MV-4-11 (cell line): Measurements from ENCODE around the gene DLX1.
"Not testable (repeated sequence)": the region's sequence is repeated elsewhere in the genome, so short reads cannot be mapped to it uniquely, and the experiment has no call there.

ENCODE experiments used
- DNase-seq: peaks from one replicate; lab custom pipeline; 2025; lab: John Stamatoyannopoulos, UW

Gene DLX1

DNA sequence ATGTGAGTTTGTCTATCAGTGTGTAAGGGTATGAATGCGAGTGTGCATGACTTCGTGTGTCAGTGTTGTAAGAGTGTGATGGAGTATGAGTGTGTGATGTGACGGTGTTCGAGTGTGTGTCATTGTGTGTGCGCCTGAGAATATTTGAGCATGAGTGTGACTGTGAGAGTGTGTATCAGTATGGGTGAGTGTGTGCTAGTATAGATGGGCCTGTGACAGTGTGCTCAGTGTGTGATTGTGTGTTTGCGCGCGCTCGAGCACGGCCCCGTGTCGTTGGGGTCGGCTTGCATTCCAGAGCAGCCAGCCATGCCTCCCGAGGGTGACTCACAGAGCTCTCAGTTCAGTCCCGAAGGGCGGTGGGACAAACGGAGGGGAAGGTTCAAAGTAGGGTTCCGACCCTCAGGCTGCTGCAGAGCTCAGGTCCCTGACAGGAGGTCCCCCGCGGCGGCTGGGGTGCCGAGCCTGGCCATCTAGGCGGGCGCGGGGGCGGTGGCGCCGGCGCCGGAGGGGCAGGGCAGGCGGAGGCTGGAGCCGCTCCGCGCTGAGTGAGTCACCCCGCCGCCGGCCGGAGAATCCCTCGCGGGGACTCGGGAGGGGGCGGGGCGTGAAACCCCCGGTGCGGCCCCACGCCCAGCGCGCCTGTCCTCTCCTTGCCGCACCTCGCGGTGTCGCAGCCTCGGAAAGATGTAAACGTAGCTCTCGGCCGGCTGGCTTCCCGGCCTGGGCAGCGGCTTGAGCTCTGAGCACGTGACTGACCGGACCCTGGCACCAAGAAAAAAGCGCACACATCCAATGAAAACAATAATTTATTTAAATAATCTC, 13.6 kb downstream of the DLX1 start:
- peak; percentile 54 for DNase-seq

- DNase-seq = no peak
These were observed 14.3 kb downstream of the DLX1 start for GRCh38 chr2:172099472-172100079.

GRCh38 chr2:172100080-172100934, 15.0 kb downstream of the DLX1 start:
- no peak for DNase-seq

DNA sequence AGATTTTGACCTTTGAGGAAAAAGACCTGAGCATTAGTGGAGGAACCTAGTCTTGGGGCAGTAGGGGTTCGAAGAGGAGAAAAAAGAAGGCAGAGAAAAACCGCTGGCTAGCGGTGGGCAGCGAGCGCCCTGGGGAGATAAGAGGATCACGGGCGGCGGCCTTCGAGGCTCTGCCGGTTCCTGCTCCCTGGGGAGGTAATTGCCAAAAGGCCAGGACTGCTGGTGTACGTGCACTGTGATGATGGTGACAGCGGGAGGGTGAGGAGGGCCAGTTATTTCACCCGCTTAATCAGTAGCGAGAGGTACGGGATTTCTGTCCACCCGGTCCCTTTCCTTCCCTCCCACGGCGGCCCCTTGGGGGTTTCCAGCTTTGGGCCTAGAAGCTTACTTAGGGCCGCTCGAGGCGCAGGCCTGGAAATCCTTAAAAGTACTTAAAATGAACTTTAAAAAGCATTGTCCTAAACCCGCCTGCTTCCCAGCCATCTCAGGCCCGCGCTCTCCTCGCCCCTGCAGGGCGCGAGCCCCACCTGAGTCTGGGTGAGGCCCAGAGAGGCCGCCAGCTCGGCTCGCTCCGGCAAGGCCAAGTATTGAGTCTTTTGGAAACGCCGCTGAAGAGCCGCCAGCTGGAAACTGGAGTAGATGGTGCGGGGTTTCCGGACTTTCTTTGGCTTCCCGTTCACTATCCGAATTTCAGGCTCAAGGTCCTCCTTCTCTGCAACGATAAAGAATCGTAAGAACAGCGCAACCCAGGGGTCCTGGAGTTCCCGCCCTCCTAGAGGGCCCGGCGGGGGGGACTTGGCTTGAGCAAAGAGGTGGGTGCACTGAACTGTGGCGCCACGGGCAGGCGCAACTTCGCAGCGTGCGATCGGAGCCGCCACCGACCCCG, 15.9 kb downstream of the DLX1 start:
- DNase-seq = no peak

GRCh38 chr2:172101821-172102390, 16.6 kb downstream of the DLX1 start:
- no peak for DNase-seq

DNA sequence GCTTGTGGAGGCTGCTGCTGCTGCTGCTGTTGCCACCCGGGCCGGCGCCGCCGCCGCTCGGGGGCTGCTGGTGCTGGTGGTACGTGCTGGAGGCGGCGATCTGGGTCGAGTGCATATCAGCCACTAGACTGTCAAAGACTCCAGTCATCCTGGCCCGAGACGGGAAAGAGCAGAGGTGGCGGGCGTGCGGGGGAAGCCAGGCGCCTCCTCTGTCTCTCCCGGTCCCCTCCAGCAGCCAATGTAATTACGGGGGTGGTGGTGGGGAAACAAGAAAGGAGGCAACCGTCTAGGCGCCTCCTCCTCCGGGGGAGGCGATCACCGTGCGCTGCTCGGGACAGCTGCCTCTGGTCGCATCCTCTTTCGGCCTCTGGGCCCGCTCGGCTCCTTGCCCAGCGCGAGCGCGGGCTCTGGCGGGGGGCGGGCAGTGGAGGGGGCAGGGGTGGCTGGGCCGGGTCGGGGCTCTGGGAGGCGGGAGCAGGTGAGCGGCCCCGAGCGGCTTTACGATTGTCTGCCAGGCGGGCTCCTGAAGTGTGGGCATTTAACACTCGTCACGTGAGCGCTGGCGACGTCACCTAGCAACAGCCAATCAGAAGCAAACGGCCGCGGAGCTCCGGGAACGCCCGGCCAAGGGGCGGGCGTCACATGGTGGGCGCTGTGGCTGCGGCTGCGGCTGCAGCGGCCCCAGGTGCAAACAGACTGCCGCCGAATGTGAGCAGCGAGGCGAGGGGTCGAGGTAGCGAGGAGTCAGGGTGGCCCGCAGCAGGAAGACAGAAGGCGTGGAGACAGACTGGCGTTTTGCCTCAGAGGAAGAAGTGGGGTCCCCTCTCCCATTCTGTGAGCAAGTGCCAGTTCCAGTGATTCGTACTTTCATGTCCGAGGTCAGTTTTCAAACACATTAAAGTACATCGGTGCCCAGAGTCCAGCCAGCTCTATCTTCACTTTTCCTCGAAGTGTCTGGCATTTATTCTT, 17.4 kb downstream of the DLX1 start, which contains the start of gene DLX2:
Gene DLX2 (minus strand): TSS at position 510 of the 969 bp plus-strand sequence. CDS start 362 bp downstream, at position 148.
- DNase-seq = peak; percentile 83

DNA sequence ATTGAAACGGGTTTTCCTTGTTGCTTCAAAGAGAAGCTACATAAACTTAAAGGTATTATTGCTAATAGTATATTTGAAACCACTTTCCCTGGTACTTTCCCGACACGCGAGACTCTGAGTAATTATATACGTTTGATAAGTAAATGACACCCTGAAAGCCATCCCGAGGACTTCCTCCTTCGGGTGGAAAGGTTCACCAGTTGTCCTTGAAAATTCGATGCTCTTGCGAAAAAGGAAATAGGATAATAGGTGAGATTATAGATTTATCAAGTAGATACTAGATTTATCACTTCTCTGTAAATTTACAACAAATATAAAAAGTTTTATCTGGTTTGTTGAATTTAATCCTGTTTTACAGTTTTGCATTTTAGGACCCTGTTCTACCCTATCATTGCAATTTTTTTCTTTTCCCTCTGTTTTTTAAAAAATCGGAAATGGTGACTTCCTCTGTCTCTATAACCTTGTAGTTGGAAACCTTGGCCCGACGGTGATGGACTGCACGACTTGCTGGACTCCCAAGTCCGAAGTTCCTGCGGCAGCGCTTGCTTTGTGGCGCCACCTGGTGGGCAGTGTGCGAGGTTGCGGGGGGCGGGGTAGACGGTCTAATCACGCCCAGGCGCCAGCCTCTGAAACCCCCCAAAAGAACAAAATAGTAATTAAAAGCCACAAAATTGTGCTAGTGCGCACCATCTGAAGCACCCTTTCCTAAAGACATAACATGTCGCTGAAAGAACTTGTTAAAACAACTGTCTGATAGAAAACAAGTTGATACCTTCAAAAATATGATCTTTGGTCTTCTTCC, 18.4 kb downstream of the DLX1 start:
- peak; percentile 63 for DNase-seq

DNA sequence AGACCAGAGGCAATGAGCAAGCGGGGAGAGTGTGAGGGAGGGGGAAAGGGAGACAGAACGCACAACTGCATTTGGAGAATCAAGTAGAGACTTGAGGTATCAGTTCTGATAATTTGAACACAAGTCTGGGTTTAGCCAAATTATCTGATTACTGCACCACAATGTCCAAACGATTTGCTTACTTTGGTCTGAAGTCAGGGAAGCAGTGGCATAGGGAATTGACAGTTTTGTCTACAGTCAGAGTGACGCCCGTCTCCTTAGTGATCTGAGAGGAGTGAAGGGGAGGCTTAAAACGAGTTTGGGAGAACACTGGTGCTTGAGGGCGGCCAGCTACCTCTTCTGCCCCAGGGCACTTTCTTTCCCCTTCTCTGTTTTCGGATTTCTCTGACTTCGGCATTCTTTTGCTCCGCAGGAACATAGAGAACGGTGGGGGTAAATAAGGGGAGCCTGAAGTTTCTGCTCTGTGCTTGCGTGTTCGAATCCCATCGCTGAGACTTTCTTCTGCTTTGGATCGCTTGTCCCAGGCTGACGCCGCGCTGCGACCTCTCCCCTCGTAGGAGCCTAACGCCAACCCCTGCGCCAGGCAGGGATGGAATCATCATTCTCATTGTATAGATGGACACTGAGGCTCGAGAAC, 20.3 kb downstream of the DLX1 start:
- DNase-seq = no peak

GRCh38 chr2:172106108-172106961, 21.0 kb downstream of the DLX1 start:
- peak; percentile 70 for DNase-seq

DNA sequence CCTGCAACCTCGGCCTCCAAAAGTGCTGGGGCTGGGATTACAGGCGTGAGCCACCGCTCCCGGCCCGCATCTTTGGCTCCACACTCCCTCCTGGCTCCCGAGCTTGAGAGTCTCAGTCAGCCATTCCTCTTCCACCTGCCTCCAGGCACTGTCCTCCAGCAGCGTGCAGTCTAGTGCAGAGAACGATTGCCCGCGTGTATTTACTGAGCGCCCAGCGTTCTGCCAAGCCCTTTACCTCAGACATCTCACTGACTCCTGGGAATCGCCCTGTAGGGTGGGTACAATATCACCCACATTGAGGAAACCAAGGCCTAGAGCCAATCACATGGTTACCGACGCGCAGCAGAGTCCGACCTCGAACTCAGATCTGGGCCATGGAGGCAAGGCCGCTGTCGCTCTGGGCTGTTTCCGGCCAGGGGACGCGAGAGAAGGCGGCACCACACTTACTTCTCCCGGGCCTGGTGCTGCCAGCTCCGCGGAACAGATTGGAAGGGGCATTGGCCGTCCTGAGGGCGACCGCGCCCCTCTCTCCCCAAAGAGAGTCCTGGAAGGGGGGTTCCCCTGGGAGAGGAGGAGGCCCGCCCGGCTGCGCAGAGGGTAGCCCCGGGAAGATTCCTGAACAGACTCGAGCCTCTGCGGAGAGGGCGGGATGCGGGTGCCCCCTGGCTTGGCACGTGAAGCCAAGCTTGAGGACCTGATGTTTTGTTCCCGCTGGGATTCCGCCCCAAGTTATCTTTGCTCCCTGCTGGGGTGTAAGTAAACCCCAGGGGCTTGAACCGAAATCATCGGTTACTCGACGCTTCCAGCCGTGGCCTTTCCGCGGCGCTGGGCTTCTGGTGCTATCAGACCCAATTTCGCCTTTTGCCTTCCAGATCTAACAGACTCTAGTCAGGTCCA, 22.6 kb downstream of the DLX1 start:
- DNase-seq = no peak

DNA sequence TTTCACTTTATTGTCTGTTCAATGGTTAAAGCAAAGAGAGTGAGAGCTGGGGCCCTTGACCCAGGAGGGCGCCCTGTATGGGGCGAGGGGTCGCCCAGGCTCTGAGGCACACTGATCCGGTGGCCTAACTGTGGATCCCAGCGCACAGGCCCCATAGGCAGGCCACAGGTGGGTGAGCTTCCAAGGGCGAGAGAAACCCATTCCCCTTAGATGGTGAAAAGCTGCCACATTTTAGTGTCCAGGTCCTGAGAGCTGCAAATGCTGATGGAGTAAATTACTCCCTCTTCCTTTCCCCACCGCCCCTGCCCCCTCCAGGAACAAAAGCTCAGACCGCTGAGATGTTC, 23.3 kb downstream of the DLX1 start:
- DNase-seq = no peak

DNA sequence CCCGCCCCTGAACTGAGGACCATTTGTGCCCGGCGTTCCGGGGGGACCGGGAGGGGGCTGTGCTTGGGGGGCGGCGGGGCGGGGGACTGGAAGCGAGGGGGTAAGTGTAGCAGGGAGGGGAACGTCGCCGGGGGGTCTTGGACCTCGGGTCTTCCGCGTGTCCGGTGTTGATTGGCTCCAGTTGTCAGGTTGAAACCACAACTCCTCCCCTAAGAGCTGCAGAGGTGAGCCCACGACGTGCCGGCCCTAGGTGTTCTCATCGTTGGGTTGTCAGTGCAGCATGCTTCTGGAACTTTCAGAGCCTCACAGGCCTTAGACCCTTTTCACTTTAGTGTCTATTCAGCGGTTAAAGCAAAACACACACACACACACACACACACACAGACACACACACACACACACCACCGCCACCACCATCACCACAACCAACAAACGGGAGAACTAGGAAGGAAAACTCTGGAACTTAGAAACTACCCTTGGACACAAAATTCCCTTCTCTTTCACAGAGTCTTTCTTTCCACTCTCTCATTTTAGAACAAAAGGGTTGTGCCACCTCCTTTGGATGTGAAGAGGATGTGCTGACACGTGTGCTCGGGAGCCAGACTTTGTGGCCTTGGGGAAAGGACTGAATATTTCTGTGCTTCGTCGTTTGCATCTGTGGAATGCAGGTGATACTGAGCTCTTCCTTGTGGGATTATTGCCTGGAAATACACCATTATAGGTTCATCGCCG, 24.1 kb downstream of the DLX1 start:
- no peak for DNase-seq

GRCh38 chr2:172109988-172110811, 24.9 kb downstream of the DLX1 start:
- no peak for DNase-seq

DNA sequence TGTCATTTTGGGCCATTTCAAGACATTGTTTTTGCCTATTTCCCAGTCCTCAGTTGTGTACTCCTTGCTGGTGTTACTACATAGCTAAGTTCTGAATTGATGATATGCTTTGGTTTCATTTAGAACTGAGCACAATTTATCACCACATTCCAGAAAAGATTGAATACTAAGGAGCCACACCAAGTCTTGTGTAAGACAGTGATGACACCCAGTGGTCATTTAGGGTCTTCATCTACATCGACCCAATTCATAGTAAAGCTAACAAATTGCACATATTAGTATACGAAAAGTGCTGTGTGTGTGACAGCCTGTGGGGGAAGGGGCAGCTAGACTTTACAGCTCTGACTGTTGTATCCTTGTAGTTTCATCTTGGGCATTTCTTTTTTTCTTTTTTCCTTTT, 28.3 kb downstream of the DLX1 start:
- DNase-seq = peak; percentile 17

GRCh38 chr2:172114176-172114575, 28.9 kb downstream of the DLX1 start:
- not testable (repeated sequence) for DNase-seq
